Trophoblast cell (in vitro differentiated cells and primary cell): Measurements from ENCODE around the gene CENPU.

ENCODE experiments used
- DNase-seq, 2 donors: peaks; one replicate each; pipeline ENCODE4 v3.0.0-alpha.2; 2016
- H2AFZ ChIP-seq: 2 replicates; pipeline ENCODE4 v1.6.1; 2013; ENCODE audit warnings: low read length, moderate library complexity, mild to moderate bottlenecking; ENCODE audit not compliant: insufficient read depth, poor library complexity
- H2AK5ac ChIP-seq: 2 replicates; pipeline ENCODE4 v1.6.1; 2013; ENCODE audit warnings: mild to moderate bottlenecking, low read length
- H2BK120ac ChIP-seq: 2 replicates; pipeline ENCODE4 v1.6.1; 2013; ENCODE audit warnings: low read length, mild to moderate bottlenecking, moderate library complexity; ENCODE audit not compliant: insufficient read depth, poor library complexity
- H2BK12ac ChIP-seq: 2 replicates; pipeline ENCODE4 v1.6.1; 2013; ENCODE audit warnings: mild to moderate bottlenecking, low read length, moderate library complexity
- H2BK5ac ChIP-seq: 2 replicates; pipeline ENCODE4 v1.6.1; 2013; ENCODE audit warnings: low read length, low read depth, moderate library complexity, mild to moderate bottlenecking; ENCODE audit not compliant: poor library complexity
- H3K14ac ChIP-seq: 2 replicates; pipeline ENCODE4 v1.6.1; 2013; ENCODE audit warnings: mild to moderate bottlenecking, low read length
- H3K18ac ChIP-seq: 2 replicates; pipeline ENCODE4 v1.6.1; 2013; ENCODE audit warnings: mild to moderate bottlenecking, low read length
- H3K23ac ChIP-seq: 2 replicates; pipeline ENCODE4 v1.6.1; 2013; ENCODE audit warnings: low read length
- H3K27ac ChIP-seq: 2 replicates; pipeline ENCODE4 v1.5.1; 2013; ENCODE audit warnings: low read depth, mild to moderate bottlenecking, inconsistent platforms, low read length, moderate library complexity
- H3K27me3 ChIP-seq: 2 replicates; pipeline ENCODE4 v1.6.1; 2013; ENCODE audit warnings: inconsistent platforms, mild to moderate bottlenecking, low read length, moderate library complexity; ENCODE audit not compliant: insufficient read depth
- H3K36me3 ChIP-seq, 2 experiments: 1 replicate in 1 of 2; 2 replicates in 1 of 2; pipeline ENCODE4 v1.6.1; 2013; ENCODE audit warnings: low read length in 2 of 2, mild to moderate bottlenecking in 2 of 2, moderate library complexity in 1 of 2; ENCODE audit not compliant: insufficient read depth in 2 of 2, control insufficient read depth in 1 of 2
- H3K4ac ChIP-seq: 2 replicates; pipeline ENCODE4 v1.6.1; 2013; ENCODE audit warnings: low read depth, mild to moderate bottlenecking, low read length, moderate library complexity
- H3K4me1 ChIP-seq, 2 experiments: 1 replicate in 1 of 2; 2 replicates in 1 of 2; pipeline ENCODE4 v1.6.1; 2013; ENCODE audit warnings: low read length in 2 of 2, mild to moderate bottlenecking in 2 of 2, moderate library complexity in 1 of 2; ENCODE audit not compliant: insufficient read depth in 2 of 2, control insufficient read depth in 1 of 2
- H3K4me2 ChIP-seq: 2 replicates; pipeline ENCODE4 v1.6.1; 2013; ENCODE audit warnings: inconsistent platforms, mild to moderate bottlenecking, low read length, moderate library complexity
- H3K4me3 ChIP-seq: 2 replicates; pipeline ENCODE4 v1.5.1; 2013; ENCODE audit warnings: mild to moderate bottlenecking, low read depth, low read length, inconsistent platforms
- H3K79me1 ChIP-seq: one replicate; pipeline ENCODE4 v1.6.1; 2013; ENCODE audit warnings: low read length
- H3K79me2 ChIP-seq: 2 replicates; pipeline ENCODE4 v1.6.1; 2013; ENCODE audit warnings: low read length, mild to moderate bottlenecking; ENCODE audit not compliant: control insufficient read depth, insufficient read depth, poor library complexity
- H3K9ac ChIP-seq: 2 replicates; pipeline ENCODE4 v1.6.1; 2013; ENCODE audit warnings: mild to moderate bottlenecking, low read length
- H3K9me3 ChIP-seq: 2 replicates; pipeline ENCODE4 v1.6.1; 2013; ENCODE audit warnings: low read depth, mild to moderate bottlenecking, control low read depth, inconsistent platforms, low read length; ENCODE audit not compliant: insufficient read depth
- H4K12ac ChIP-seq: 2 replicates; pipeline ENCODE4 v1.6.1; 2013; ENCODE audit warnings: low read depth, mild to moderate bottlenecking, low read length, moderate library complexity
- H4K8ac ChIP-seq: 2 replicates; pipeline ENCODE4 v1.6.1; 2013; ENCODE audit warnings: low read depth, mild to moderate bottlenecking, low read length, moderate library complexity
- H4K91ac ChIP-seq: one replicate; pipeline ENCODE4 v1.6.1; 2013; ENCODE audit warnings: low read depth, mild to moderate bottlenecking, low read length, moderate library complexity
- WGBS: extraction: QIAGEN DNeasy Blood & Tissue Kit; methylation state at CpG from one replicate; pipeline ENCODE4 v1.1.7; 2013; ENCODE audit warnings: missing lambda C conversion rate; ENCODE audit not compliant: insufficient read length, insufficient coverage; ENCODE audit errors: extremely low coverage; 5-methylcytosine and 5-hydroxymethylcytosine counted together

Gene CENPU

GRCh38 chr4:184675821-184676492 is 57.9 kb downstream of the CENPU start:
- no peaks in the 10 kb centered on the region for H3K79me1 ChIP-seq
- no peak overlapping the region for H3K27ac ChIP-seq
- no peak overlapping the region for H4K91ac ChIP-seq
- no peak overlapping the region for H3K9ac ChIP-seq
- no peak for DNase-seq
- no peak overlapping the region for H2BK5ac ChIP-seq
- H2BK12ac ChIP-seq, result no peak overlapping the region
- no peak overlapping the region for H4K8ac ChIP-seq
- H4K12ac ChIP-seq, result no peak overlapping the region
- no peaks in the 10 kb centered on the region for H3K4me1 ChIP-seq
- no peak overlapping the region for H3K4me2 ChIP-seq
- no peaks in the 10 kb centered on the region for H3K27me3 ChIP-seq
- H3K4me3 ChIP-seq, result no peak overlapping the region
- peaks cover 6% of the 10 kb centered on the region in 2 experiments for H3K36me3 ChIP-seq
- no peak overlapping the region for H2BK120ac ChIP-seq
- WGBS, result no CpG with 5 or more reads among the region's 3 CpGs
- H2AFZ ChIP-seq, result no peak overlapping the region
- no peak overlapping the region for H3K23ac ChIP-seq
- H3K14ac ChIP-seq, result no peak overlapping the region
- no peak overlapping the region for H3K18ac ChIP-seq
- no peaks in the 10 kb centered on the region for H3K79me2 ChIP-seq
- no peaks in the 10 kb centered on the region for H3K9me3 ChIP-seq
- no peak overlapping the region for H3K4ac ChIP-seq
- no peak overlapping the region for H2AK5ac ChIP-seq

- Histone ChIP-seq H2AK5ac (no peak overlapping the region), H2BK5ac (no peak overlapping the region), H3K79me1 (no peaks in the 10 kb centered on the region), H3K36me3 (peaks cover 6% of the 10 kb centered on the region in 2 experiments), H3K27me3 (no peaks in the 10 kb centered on the region), H3K9ac (no peak overlapping the region), H4K8ac (no peak overlapping the region), H2AFZ (no peak overlapping the region), H3K9me3 (no peaks in the 10 kb centered on the region), H2BK120ac (no peak overlapping the region), H3K4me2 (no peak overlapping the region), H3K23ac (no peak overlapping the region), H3K27ac (no peak overlapping the region), H4K91ac (no peak overlapping the region), H3K79me2 (no peaks in the 10 kb centered on the region), H3K14ac (no peak overlapping the region), H3K4me3 (no peak overlapping the region), H3K18ac (no peak overlapping the region), H4K12ac (no peak overlapping the region), H3K4ac (no peak overlapping the region), H3K4me1 (no peaks in the 10 kb centered on the region), H2BK12ac (no peak overlapping the region)
- no peak for DNase-seq
- no CpG with 5 or more reads among the region's 5 CpGs for WGBS
Measured at GRCh38 chr4:184675018-184675417, 58.9 kb downstream of the CENPU start.

GRCh38 chr4:184674011-184674410 is 59.9 kb downstream of the CENPU start:
- H2BK5ac ChIP-seq, result no peak overlapping the region
- H3K4ac ChIP-seq, result no peak overlapping the region
- H3K27me3 ChIP-seq, result no peaks in the 10 kb centered on the region
- no peak overlapping the region for H3K18ac ChIP-seq
- no peak overlapping the region for H4K12ac ChIP-seq
- no peak overlapping the region for H2BK12ac ChIP-seq
- no peak overlapping the region for H3K27ac ChIP-seq
- no peak overlapping the region for H3K14ac ChIP-seq
- no peak overlapping the region for H3K9ac ChIP-seq
- no peak overlapping the region for H3K4me2 ChIP-seq
- peaks cover 6% of the 10 kb centered on the region in 2 experiments for H3K36me3 ChIP-seq
- H3K4me1 ChIP-seq, result no peaks in the 10 kb centered on the region
- no peak overlapping the region for H4K8ac ChIP-seq
- no peak overlapping the region for H3K23ac ChIP-seq
- DNase-seq, result no peak
- no CpG with 5 or more reads among the region's 4 CpGs for WGBS
- H2AFZ ChIP-seq, result no peak overlapping the region
- no peaks in the 10 kb centered on the region for H3K79me2 ChIP-seq
- H2AK5ac ChIP-seq, result no peak overlapping the region
- H4K91ac ChIP-seq, result no peak overlapping the region
- H3K9me3 ChIP-seq, result no peaks in the 10 kb centered on the region
- H3K4me3 ChIP-seq, result no peak overlapping the region
- H2BK120ac ChIP-seq, result no peak overlapping the region
- H3K79me1 ChIP-seq, result no peaks in the 10 kb centered on the region

- no peak overlapping the region for H4K8ac ChIP-seq
- H3K27me3 ChIP-seq, result no peaks in the 10 kb centered on the region
- no peak overlapping the region for H3K18ac ChIP-seq
- H3K4me3 ChIP-seq, result no peak overlapping the region
- no peak for DNase-seq
- no peak overlapping the region for H3K9ac ChIP-seq
- no peak overlapping the region for H2AK5ac ChIP-seq
- no peak overlapping the region for H3K4me2 ChIP-seq
- H3K79me2 ChIP-seq, result no peaks in the 10 kb centered on the region
- no peaks in the 10 kb centered on the region for H3K9me3 ChIP-seq
- no peak overlapping the region for H3K27ac ChIP-seq
- no peak overlapping the region for H3K23ac ChIP-seq
- peaks cover 6 to 11% of the 10 kb centered on the region in 2 experiments for H3K36me3 ChIP-seq
- H3K4ac ChIP-seq, result no peak overlapping the region
- no peak overlapping the region for H4K12ac ChIP-seq
- H3K4me1 ChIP-seq, result peaks cover 0 to 4% of the 10 kb centered on the region in 2 experiments
- no peak overlapping the region for H2BK12ac ChIP-seq
- no CpG with 5 or more reads among the region's 6 CpGs for WGBS
- no peaks in the 10 kb centered on the region for H3K79me1 ChIP-seq
- H2BK120ac ChIP-seq, result no peak overlapping the region
- H2BK5ac ChIP-seq, result no peak overlapping the region
- no peak overlapping the region for H3K14ac ChIP-seq
- H4K91ac ChIP-seq, result no peak overlapping the region
- no peak overlapping the region for H2AFZ ChIP-seq
Measured at GRCh38 chr4:184672741-184673140, 61.2 kb downstream of the CENPU start.
